Neural progenitor cell (in vitro differentiated cells): Measurements from ENCODE around the gene CELSR1.

Experiments
- CTCF ChIP-seq: fragments of 200-600 bp; sonication (generic); IDR thresholded peaks from 2 replicates; pipeline ENCODE4 v1.5.1; 2017; ENCODE audit warnings: antibody characterized with exemption, mild to moderate bottlenecking
- EZH2 ChIP-seq: fragments of 200-600 bp; sonication (generic); IDR thresholded peaks from 2 replicates; pipeline ENCODE4 v1.6.1; 2017; ENCODE audit warnings: antibody characterized with exemption, mild to moderate bottlenecking, moderate library complexity
- EZH2phosphoT487 ChIP-seq: fragments of 200-600 bp; sonication (generic); IDR thresholded peaks from 2 replicates; pipeline ENCODE4 v1.6.1; 2017; ENCODE audit warnings: antibody characterized with exemption

- no peak for TF ChIP-seq CTCF
- TF ChIP-seq EZH2phosphoT487 = no peak
- TF ChIP-seq EZH2 = no peak
Measured at GRCh38 chr22:46357711-46358520, 179.5 kb downstream of the CELSR1 start.
